NCI-H2029 (cell line): ENCODE results near the gene CHPF2.

ENCODE experiments used
- DNase-seq: peaks from one replicate; lab custom pipeline; 2025; lab: John Stamatoyannopoulos, UW

CHPF2 gene

GRCh38 chr7:151232091-151232916 is at the start of gene CHPF2:
Gene CHPF2, plus strand, starts transcription at chr7:151232483. Its CDS starts 1,529 bp downstream, at chr7:151234012.
- peak; percentile 75 for DNase-seq

- no peak for DNase-seq
Measured at GRCh38 chr7:151185762-151186639, 46.3 kb upstream of the CHPF2 start.

- DNase-seq = no peak
Measured at GRCh38 chr7:151186640-151187408, 45.5 kb upstream of the CHPF2 start, which contains the start of gene ASB10. Gene ASB10, minus strand, starts transcription at chr7:151187250. Its CDS starts 120 bp downstream, at chr7:151187130.

GRCh38 chr7:151187409-151188251 is 44.7 kb upstream of the CHPF2 start:
- DNase-seq = no peak

- no peak for DNase-seq
Measured at GRCh38 chr7:151188252-151188542, 44.1 kb upstream of the CHPF2 start.

- DNase-seq = no peak
Measured at GRCh38 chr7:151189038-151189437, 43.2 kb upstream of the CHPF2 start.

- no peak for DNase-seq
Measured at GRCh38 chr7:151191544-151191943, 40.7 kb upstream of the CHPF2 start.

GRCh38 chr7:151192002-151192539 is 40.2 kb upstream of the CHPF2 start:
- no peak for DNase-seq

GRCh38 chr7:151193203-151193978 is 38.9 kb upstream of the CHPF2 start:
- DNase-seq = no peak

GRCh38 chr7:151194188-151194587 is 38.1 kb upstream of the CHPF2 start:
- DNase-seq = no peak

- no peak for DNase-seq
Measured at GRCh38 chr7:151195616-151196450, 36.5 kb upstream of the CHPF2 start.

GRCh38 chr7:151197932-151198331 is 34.4 kb upstream of the CHPF2 start:
- DNase-seq = no peak

GRCh38 chr7:151198945-151199848 is 33.1 kb upstream of the CHPF2 start:
- DNase-seq = no peak

GRCh38 chr7:151201344-151201743 is 30.9 kb upstream of the CHPF2 start:
- DNase-seq = no peak

- DNase-seq = no peak
Measured at GRCh38 chr7:151201751-151202150, 30.5 kb upstream of the CHPF2 start.

GRCh38 chr7:151202836-151203235 is 29.4 kb upstream of the CHPF2 start:
- no peak for DNase-seq

GRCh38 chr7:151204383-151205032 is 27.8 kb upstream of the CHPF2 start:
- no peak for DNase-seq

GRCh38 chr7:151205730-151206129 is 26.6 kb upstream of the CHPF2 start:
- DNase-seq = no peak
